ENCODE measurements around the gene LSP1.

Gene LSP1

DNA sequence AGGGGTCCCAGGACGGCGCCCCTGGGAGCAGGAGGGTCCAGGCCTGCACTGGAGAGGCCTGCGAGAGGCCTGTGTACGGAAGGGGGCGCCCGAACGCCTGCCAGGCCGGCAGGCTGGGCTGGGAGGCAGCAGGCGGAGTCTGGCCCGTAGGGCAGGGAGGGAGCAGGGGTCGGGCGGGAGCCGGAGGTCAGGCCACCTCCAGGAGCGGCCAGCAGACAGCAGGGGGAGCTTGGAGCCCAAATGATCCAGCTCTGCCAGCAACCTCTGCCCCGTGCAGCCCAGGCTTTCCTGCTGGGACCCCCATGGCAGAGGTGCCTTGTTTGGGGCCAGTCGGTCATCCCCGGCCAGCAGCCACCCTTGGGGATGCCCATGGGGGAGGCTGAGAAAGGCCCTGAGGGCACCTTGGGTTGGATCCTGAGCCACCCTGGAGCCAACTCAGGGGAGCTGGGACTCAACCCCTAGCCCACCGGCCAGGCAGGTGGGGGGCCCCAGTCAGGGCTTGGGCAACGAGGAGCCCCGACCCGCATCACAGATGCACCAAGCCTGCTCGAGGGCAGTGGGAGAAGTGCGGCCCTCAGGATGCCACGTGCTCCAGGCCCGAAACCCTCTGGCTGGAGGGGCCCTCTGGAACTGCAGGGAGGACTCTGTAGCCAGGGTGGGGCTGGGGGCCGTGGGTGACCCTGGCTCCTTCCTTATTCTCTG lies 27.7 kb upstream of the LSP1 start:
- no peak for DNase-seq

DNA sequence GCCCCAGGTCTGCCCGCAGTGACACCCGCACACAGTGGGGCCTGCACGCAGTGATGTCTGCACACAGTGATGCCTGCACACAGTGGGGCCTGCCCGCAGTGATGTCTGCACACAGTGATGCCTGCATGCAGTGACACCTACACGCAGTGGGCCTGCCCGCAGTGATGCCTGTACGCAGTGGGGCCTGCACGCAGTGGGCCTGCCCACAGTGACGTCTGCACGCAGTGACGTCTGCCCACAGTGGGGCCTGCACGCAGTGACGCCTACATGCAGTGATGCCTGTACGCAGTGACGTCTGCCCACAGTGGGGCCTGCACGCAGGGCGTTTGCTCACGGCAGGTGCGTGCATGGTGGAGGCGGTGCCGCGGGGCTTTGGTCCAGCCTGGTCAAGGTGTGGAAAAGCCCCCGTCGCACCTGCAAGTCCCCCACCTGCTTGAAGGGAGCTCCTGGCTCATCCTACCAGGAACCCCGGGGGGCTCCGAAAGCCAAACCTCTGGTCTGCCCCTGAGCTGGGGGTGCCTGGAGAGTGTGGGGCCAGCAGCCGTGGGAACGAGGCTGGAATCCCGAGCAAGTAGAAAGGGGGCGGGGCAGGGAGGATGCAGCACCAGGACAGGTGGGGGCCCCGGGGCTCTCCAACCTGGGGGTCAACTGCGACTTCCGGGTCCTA lies 27.0 kb upstream of the LSP1 start:
- DNase-seq, result no peak

DNA sequence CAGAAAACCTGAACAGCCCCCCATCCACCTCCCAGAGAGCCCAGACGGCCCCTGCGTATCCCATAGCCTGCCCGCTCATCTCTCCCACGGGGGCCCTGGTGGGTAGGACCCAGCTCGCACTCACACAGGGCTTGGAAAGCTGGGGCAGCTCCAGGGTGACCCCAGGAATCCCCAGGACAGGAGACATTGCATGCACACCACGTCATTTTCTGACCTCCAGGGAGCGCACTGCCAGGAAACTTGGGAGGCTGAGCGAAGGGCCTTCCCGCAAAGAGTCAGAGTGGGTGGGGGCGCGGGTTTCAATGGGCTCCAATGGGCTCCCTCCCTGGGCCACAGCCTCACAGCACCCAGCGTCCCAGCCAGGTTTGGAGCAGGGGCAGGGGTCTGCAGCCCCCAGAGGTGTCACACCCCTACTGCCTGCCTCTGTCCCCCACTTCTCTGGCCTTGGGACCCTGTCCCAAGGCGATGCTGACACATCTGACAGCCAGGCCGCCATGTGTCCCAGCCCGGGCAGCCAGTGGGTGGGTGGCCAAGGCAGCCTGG lies 26.3 kb upstream of the LSP1 start:
- DNase-seq, result peak; percentile 35

DNA sequence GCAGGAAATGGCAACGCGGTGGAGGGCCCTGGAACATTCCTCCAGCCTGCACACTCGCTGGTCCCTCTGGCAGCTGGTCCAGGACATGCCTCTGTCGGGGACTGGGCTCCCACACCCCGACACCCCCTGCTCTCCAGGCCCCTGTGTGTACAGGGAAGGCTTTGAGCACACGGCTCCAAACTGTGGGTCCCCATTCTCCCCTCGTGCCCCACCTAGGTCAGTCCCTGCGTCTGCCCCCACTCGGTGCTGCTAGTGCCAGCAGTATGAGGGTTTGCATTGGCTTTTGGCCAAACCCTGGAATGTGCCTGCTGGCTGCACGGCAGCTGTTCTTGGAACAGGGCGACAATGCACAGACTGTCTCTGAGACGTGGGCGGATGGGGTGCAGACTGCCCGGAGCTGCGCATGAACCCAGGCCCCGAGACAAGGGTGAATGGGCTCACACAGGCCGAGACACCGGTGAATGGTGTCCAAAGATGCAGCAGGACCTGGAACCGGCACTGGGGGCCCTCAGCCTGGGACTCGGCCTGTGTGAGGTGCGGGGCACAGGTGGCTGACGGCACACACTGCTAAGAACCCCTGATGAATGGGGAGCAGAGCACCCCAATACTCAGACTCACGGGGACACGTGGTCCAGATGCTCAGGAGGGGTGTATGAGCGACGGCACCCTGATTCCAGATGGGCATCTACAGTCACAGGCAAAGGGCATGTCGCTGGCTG lies 25.6 kb upstream of the LSP1 start:
- peak; percentile 67 for DNase-seq

DNA sequence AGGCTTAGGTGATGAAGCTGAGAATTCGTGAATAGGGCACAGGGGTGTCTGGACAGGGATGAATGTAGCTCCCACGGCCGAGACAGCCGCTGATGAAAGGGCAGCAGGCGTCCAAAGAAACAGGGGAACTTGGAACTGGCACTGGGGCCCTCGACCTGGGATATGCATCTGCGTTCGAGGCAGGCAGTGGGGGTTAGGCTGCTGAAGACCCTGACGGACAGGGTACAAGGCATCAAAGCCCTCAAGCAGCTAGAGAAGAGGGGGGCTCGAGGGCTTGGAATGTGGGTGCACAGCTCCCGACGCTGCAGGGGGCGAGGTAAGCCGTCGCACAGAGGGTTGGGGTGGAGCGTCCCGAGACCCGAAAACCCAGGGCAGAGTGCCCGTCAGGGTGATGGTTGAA lies 25.0 kb upstream of the LSP1 start:
- DNase-seq, result no peak

DNA sequence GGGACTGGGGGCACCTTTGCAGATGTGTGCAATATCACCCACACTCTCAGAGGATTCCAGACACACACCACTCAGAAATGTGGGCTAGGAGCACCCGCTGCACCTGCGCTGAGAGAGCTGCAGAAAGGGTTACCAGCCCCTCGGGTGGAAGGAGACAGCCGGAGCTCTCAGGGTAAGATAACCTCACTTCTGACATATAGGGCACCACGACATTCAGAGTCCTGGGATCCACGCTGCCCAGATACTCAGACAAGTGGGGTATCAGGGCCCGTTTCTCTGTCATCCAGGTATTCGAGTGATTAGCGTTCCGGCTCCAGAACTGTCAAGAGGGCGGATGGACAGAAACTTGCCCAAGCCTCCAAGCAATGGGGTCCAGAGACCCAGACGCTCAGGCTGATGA lies 24.3 kb upstream of the LSP1 start:
- DNase-seq, result no peak

DNA sequence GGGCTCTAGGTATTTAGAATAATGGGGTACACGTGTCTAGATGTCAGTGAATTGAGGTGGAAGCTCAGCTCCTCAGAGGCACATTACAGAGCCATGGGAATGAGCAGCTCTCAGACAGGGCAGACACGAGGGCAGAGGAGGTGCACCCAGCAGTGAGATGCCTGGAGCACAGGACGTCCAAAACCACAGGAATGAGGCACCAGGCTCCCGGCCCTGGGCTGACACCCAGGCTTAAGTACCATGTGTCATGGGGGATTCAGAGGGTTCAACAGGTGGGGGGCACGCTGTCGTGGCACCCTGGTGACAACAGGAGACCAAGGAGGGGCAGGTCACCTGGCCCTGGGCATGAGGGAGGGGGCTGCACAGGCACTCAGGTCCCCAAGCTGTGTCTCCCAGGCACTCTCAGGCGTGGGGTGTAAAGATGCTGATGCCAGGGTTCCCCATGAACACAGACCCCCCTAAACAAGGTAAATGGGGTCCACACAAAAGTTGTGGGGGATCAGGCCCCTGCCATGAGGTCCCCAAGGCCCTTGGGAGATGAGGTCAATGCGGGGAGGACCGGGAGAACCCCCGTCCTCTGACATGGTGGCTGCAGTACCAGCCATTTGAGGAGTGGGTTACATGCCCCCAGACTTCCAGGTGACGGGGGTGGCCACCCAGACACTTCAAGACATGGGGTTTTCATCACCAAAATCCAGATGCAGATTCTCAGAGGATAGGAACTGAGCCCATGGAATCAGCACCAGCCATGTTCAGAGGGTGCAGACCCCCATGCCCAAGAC lies 23.7 kb upstream of the LSP1 start:
- peak; percentile 30 for DNase-seq

DNA sequence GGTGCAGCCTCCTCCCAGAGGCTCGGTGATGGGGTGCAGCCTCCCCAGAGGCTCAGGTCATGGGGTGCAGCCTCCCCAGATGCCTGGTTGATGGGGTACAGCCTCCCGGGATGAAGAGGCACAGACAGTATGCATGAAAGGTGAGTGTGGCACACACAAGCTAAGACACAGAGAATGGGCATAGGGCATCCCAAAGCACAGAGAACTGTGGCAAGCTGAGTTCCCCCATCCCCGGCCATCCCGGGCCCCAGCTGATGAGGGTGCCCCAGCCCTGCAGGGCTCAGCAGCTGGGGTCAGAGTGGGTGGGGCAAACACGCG lies 22.9 kb upstream of the LSP1 start:
- DNase-seq, result no peak

DNA sequence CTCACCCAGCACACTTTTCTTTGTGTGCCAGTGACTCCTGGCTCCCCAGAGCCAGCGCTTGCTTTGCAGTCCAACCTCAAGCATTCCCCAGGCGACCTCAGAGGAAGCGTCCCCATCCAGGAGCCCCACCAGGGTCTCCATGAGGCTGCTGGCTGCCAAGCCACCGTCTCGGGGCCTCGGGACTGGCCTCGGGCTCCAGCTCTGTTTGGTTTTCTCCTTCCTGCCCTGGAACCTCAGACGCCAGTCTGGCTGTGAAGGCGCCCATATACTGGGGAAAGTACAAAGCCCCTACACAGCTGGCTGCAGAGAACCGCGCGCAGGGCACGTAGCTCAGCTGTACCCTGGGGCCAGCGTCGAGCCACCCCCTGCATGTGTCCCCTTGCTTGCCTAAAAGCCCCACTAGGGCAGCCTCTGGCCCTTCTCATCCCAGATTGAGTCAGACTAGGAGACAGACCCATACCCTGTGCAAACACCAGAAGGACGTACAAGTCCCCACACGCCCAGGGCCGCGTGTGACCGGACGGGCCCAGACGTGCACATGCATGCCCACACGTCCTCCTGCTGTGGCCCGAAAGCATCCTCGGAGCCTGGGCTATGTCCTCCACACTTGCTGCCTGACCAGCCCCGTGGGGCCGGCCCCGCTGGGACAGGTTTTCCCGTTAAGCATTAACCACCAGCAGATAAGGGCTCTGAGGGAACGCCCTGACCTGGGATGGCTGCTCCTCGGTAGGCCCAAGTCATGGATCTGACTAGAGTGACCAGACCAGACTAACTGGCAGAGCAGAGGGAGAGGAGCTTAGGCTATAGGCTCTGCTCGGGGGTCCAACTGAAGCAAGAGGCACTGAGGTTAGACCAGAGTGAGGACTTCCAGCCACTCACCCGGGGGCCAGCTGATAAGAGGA lies 22.3 kb upstream of the LSP1 start:
- no peak for DNase-seq

DNA sequence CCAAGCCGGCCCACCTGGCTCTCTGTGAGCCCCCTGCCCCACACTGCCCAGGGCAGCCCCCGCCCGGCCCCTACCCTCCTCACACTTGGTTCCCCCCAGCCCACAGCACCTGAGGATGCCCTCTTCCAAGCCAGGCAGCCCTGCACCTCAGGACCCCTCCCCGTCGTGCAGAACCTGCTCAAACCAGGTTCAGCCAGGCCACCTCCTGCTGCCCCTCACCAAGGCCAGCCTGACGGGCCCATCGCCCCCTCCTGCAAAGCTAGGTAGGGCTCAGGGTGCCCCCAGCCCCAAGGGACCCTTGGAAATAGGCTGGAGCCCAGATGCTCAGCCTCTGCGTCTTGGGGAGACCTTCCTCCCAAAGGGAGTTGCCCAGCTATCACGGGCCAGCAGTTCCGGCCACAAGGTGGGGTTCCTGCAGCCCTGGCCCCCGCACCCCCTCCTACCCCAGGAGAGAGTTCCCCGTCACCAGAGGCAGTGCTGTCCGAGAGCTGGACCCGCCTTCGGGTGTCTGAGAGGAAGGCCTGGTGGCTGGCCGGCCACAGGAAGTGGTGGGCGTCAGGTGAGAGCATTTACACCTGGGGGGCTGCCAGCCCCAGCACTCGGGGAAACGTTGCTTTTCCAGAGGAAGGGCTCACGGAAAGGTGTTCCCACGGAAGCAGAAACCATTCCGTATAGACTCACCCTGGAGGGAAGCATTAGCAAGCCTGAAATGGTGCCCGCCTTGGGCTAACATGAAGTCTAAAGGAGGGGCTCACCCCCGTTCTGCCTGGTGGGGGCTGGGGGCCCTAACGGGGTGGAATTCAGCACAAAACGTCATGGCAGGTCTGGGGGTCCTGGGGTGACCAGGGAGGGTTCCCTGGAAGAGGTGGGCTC lies 21.3 kb upstream of the LSP1 start:
- no peak for DNase-seq

DNA sequence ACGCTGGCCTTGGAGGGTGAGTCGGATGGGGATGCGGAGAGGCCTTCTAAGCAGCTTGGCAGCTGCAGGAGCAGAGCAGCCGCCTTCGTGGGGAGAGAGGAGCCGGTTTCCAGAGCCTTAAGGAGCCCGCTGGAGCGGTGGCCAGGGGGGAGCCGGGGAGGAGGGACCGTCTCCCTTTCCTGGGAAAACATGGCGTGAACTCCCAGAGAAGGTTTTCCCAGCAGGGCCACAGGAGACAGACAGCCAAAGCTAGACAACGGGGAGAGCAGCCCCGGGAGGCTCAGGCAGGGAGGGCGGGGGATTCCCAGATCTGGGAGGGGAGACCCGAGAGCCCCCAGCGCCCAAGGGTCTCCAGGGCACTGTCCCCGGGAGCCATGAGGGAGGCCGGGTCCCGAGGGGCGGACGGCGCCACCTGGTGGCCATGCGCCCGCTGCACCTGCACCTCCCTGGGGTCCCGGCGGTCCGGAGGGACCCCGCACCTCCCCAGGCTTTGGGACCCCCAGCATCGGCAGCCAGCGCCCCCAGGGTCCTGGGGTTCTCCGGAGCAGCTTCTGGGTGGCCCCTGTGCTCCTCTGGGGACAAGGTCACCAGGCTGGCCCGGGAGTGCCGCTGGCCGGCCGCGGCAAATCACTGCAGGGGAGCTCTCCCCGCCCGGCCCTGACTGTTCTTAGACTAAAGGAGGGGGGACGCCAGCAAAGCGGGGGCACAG lies 20.5 kb upstream of the LSP1 start:
- DNase-seq, result peak; percentile 14

DNA sequence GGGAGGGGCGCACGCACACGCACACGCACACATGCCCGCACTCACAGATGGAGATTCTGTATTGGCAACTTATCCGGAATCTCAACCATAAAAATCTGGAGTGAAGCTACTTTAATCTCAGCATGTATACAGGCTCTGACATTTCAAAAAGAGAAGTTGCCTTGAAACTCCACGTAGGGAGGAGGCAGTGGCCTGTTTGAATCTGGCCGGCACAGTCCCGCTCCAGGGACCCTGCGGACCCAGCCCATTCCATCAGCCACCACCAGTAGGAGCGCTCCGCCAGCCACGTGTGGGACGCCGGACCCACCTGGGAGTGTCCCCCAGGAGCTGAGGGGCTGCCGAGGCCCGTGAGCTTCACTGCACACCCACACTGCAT lies 20.0 kb upstream of the LSP1 start:
- no peak for DNase-seq

DNA sequence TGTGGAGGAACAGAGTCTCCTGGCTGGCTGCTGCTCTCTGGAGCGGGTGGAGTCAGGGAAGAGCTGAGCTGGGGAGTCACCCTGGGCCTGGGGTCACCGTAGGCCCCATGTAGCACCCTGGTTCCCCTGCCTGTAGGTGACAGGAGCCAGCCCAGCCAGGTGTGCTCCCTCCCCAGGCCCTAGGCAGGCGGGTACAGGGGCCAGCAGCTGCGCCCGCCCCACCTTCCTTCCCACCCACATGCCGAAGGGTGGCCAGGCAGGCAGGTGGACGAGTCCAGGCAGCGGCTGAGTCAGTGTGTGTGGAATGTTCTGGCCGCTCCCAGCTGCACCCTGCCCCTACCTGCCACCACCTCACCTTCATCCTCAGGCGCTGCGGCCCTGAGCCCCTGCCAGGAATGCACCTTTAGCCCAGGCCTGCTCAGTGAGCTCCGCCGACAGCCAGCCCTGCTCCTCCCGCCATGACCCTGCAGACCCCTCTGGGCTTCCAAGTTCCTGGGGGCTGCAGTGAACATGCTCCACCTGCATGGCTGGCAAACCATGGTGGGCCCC lies 18.7 kb upstream of the LSP1 start:
- no peak for DNase-seq

DNA sequence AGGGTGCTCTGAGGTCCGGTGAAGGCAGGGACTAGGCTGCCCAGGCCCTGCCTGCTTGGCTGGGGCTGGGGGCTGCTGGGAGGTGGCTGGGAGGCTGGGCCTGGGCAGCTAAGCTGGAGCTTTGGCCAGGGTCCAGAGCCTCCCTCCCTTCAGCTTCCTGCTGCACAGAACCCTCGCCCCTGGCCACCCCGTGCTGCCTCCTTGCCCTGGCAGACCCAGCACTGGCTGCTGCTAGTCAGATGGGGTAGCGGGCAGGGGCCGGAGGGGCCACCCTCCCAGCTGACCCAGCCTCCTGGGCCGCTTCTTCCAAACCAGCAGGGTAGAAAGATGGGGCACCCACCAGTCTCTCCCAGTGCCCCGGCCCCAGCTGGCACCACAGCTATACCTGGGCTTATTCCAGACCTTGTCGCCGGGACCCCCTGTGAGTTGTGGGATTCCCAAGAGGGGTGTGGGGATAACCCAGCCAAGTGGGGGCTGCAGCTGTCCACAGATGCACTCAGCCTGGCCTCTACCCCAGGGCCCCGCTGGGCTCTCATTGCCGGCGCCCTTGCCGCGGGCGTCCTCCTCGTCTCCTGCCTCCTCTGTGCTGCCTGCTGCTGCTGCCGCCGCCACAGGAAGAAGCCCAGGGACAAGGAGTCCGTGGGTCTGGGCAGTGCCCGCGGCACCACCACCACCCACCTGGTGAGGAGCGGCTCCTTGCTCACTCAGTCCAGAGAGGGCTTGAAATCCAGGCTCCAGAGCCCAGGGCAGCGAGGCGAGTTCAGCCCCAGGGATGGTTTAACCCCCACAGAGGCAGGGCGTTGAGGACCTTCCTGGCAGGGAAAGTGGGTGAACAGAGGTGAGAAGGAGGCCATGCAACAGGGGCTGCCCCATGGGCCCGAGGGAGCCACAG lies 17.9 kb upstream of the LSP1 start, which contains the start of gene SYT8:
Gene SYT8, plus strand, starts transcription at position 212 of the 892 bp plus-strand sequence. Its CDS starts 116 bp downstream, at position 328.
- DNase-seq, result no peak

DNA sequence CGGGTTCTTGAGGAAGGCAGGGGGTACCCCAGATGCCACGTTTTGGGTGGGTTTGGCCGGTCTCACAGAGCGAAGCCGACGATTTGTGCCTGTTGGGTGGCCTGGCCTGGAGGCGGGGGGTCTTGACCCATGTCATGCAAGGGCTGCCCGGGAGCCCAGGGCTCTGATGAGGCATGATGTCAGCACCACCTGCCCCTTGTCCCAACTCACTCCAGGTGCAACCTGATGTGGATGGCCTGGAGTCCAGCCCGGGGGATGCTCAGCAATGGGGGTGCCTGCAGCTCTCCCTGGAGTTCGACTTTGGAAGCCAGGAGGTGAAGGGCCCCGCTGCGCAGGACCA lies 17.2 kb upstream of the LSP1 start:
- no peak for DNase-seq

DNA sequence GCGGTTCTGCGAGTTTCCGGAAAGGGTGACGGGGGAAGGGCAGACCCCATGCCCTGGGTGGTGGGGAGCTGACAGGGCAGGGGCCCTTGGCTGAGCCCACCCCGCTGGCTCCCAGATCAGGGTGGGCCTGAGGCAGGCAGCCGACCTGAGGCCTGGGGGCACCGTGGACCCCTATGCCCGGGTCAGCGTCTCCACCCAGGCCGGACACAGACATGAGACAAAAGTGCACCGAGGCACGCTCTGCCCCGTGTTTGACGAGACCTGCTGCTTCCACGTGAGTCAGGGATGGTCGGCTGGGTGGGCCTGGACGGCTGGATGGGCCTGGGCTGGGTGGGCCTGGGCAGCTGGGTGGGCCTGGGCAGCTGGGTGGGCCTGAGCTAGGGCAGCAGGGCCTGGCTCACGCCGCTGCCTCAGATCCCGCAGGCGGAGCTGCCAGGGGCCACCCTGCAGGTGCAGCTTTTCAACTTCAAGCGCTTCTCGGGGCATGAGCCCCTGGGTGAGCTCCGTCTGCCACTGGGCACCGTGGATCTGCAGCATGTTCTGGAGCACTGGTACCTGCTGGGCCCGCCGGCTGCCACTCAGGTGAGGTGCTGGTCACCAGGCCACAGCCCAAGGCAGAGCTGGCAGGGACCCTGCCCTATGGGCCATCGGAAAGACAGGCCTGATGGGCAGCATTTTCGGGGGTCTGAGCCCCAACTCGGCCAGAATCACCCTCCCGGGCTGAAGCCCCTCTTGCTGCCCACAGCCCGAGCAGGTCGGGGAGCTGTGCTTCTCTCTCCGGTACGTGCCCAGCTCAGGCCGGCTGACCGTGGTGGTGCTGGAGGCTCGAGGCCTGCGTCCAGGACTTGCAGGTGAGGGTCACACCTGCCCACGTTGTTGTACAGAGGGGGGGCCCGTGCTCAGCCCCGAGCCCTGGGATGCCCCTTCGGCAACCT lies 16.6 kb upstream of the LSP1 start:
- no peak for DNase-seq

DNA sequence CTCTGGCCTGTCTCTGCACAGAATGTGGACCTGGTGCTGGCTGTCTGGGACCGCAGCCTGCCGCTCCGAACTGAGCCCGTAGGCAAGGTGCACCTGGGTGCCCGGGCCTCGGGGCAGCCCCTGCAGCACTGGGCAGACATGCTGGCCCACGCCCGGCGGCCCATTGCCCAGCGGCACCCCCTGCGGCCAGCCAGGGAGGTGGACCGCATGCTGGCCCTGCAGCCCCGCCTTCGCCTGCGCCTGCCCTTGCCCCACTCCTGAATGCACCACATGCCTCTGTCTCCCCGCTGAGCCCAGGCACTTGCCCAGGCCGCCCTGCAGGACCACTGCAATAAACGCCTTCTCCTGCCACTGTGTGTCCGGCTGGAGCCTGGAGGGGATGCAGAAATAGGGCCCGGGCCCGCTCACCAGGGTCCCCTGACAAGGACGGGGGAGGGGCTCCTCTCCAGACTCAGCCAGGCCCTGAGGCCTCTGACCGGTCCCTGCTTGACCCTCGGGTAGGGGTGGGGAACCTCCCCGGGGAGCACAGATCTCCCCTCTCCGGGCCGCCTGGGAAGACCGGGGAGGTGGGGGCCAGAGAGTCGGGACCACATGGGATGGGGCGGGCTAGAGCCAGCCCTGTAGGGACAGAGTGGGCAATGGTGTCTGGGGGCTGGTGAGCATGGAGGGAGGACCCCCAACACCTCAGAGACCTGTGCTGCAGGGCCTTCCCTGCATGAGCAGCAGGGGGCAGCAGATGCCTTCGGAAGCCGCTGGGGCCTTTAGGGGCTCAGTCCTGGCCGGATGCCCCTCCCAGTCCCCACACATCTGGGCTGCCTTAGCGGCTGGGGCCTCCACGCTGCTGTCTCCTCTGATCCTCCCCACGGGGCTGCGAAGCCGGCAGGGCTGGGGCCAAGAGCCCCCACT lies 15.5 kb upstream of the LSP1 start:
- peak; percentile 39 for DNase-seq
